CD4-positive, alpha-beta T cell treated with Interferon alpha-2 for 1 hour (primary cell): ENCODE data around the gene ADORA2A.
A peak's percentile ranks its signal among the peaks of the same experiment; 100 is the strongest.
"Not testable (repeated sequence)": the region's sequence is repeated elsewhere in the genome, so short reads cannot be mapped to it uniquely, and the experiment has no call there.

Source experiments
- DNase-seq, 2 donors: peaks; one replicate each; pipeline ENCODE4 v3.0.0-alpha.2; 2020 to 2022

Gene ADORA2A

GRCh38 chr22:24455751-24456426, 28.5 kb downstream of the ADORA2A start:
- no peak for DNase-seq

GRCh38 chr22:24457894-24458420, 30.6 kb downstream of the ADORA2A start:
- no peak for DNase-seq

- no peak for DNase-seq
These were observed 32.5 kb downstream of the ADORA2A start for GRCh38 chr22:24459911-24460310.

GRCh38 chr22:24460418-24461089, 33.2 kb downstream of the ADORA2A start:
- DNase-seq, result no peak

- no peak for DNase-seq
These were observed 35.8 kb downstream of the ADORA2A start for GRCh38 chr22:24463071-24463760.

- DNase-seq, result no peak
These were observed 38.2 kb downstream of the ADORA2A start for GRCh38 chr22:24465566-24465965.

GRCh38 chr22:24465975-24466374, 38.6 kb downstream of the ADORA2A start:
- no peak for DNase-seq

- no peak for DNase-seq
These were observed 39.4 kb downstream of the ADORA2A start for GRCh38 chr22:24466716-24467328.

- DNase-seq, result no peak
These were observed 39.9 kb downstream of the ADORA2A start for GRCh38 chr22:24467340-24467739.

- DNase-seq, result no peak
These were observed 44.2 kb downstream of the ADORA2A start for GRCh38 chr22:24471570-24471969.

- DNase-seq, result no peak
These were observed 45.9 kb downstream of the ADORA2A start for GRCh38 chr22:24473284-24473683.

GRCh38 chr22:24474221-24474620, 46.8 kb downstream of the ADORA2A start:
- DNase-seq, result no peak

- DNase-seq, result no peak
These were observed 47.4 kb downstream of the ADORA2A start for GRCh38 chr22:24474649-24475255.

GRCh38 chr22:24481641-24482040, 54.2 kb downstream of the ADORA2A start:
- DNase-seq, result no peak

- no peak for DNase-seq
These were observed 55.2 kb downstream of the ADORA2A start for GRCh38 chr22:24482575-24482974.

GRCh38 chr22:24482998-24483397, 55.6 kb downstream of the ADORA2A start:
- DNase-seq, result no peak

- DNase-seq, result no peak
These were observed 56.7 kb downstream of the ADORA2A start for GRCh38 chr22:24483976-24484545.

- DNase-seq, result no peak
These were observed 57.8 kb downstream of the ADORA2A start for GRCh38 chr22:24485170-24485569.

- DNase-seq, result peak; percentile 22 to 50
These were observed 58.2 kb downstream of the ADORA2A start for GRCh38 chr22:24485608-24486007.

- DNase-seq, result no peak
These were observed 59.1 kb downstream of the ADORA2A start for GRCh38 chr22:24486501-24486921.

- DNase-seq, result no peak
These were observed 61.6 kb downstream of the ADORA2A start for GRCh38 chr22:24489011-24489410.

- not testable (repeated sequence) for DNase-seq
These were observed 62.0 kb downstream of the ADORA2A start for GRCh38 chr22:24489434-24489833.
